SK-N-MC (cell line): ENCODE results near the gene CALN1.

Experiments used
- DNase-seq: peaks from one replicate; pipeline ENCODE4 v3.0.0-alpha.2; 2011; ENCODE audit warnings: low read depth, low spot score
- H3K27ac ChIP-seq: fragments of 200-600 bp; sonication (generic); 2 replicates; pipeline ENCODE4 v1.5.1; 2016; ENCODE audit warnings: mixed run types
- H3K36me3 ChIP-seq: fragments of 200-600 bp; sonication (generic); 2 replicates; pipeline ENCODE4 v1.6.1; 2017; ENCODE audit warnings: antibody characterized with exemption, low read length, mixed read lengths; ENCODE audit not compliant: insufficient read depth
- H3K4me3 ChIP-seq: fragments of 200-600 bp; sonication (generic); 2 replicates; pipeline ENCODE4 v1.5.1; 2016
- H3K9ac ChIP-seq: fragments of 200-600 bp; sonication (generic); 2 replicates; pipeline ENCODE4 v1.8.0; 2017; ENCODE audit warnings: mixed run types, mixed read lengths; ENCODE audit not compliant: insufficient read length
- H3K9me3 ChIP-seq: fragments of 200-600 bp; sonication (generic); 2 replicates; pipeline ENCODE4 v1.6.1; 2017; ENCODE audit warnings: low read depth, mild to moderate bottlenecking, antibody characterized with exemption, low read length, moderate library complexity, mixed read lengths
- EZH2 ChIP-seq: fragments of 200-600 bp; sonication (generic); IDR thresholded peaks from one replicate; pipeline ENCODE4 v1.6.1; 2017; ENCODE audit warnings: antibody characterized with exemption
- FOXP2 ChIP-seq: optimal IDR thresholded peaks from 2 replicates; pipeline ENCODE3; 2011; ENCODE audit warnings: mild to moderate bottlenecking, moderate library complexity; ENCODE audit not compliant: insufficient read depth; ENCODE audit errors: extremely low read length, control extremely low read depth
- POLR2AphosphoS5 ChIP-seq: IDR thresholded peaks from 2 replicates; pipeline ENCODE4 v1.6.1; 2012; ENCODE audit warnings: mild to moderate bottlenecking, low read depth, low read length, borderline replicate concordance

CALN1 gene

DNA sequence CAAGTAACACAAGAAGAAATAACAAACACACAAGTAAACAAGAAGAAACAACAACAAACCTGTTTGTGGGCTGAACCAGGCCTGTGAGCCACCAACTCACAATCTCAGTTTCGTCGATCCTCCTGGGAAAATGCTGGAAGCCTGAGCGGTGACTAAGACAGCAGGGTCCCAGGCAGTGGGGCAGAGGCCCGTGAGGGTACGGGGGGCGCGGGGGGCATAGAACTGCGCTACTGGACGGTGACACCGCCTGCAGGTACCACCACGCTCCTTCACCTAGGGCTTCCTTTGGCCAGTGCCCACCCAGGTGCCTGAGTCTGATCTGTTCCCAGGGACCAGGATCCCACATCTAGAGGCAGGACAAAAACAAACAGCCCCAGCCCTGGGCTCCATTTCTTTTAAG is 3.4 kb upstream of the CALN1 start:
- no peak overlapping the region for H3K9ac ChIP-seq
- no peak for DNase-seq
- TF ChIP-seq POLR2AphosphoS5: no peak
- TF ChIP-seq EZH2: no peak
- no peak for TF ChIP-seq FOXP2
- no peaks in the 10 kb centered on the region for H3K9me3 ChIP-seq
- no peak overlapping the region for H3K4me3 ChIP-seq
- no peaks in the 10 kb centered on the region for H3K36me3 ChIP-seq
- H3K27ac ChIP-seq: no peak overlapping the region

DNA sequence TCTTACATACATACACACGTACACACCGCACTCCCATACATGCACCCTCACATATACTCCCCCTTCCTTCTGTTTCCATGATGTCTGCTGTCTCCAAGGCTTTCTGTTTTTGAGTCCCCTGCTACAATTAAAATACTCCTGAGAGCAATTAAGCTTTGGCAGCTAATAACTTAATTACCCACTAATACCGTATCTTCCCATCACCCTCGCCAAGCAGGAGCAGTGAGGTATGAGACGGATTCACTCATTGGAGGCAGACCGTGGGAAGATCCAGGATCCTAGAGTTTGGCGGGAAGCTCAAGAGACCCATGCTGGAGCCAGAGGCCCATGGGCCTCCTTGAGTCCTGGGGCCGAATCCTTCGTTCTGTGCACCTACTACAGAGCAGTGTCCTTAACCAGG is 1.7 kb upstream of the CALN1 start:
- H3K9me3 ChIP-seq: no peaks in the 10 kb centered on the region
- no peaks in the 10 kb centered on the region for H3K36me3 ChIP-seq
- no peak for DNase-seq
- no peak overlapping the region for H3K4me3 ChIP-seq
- TF ChIP-seq EZH2 (no peak), FOXP2 (no peak), POLR2AphosphoS5 (no peak)
- no peak overlapping the region for H3K9ac ChIP-seq
- H3K27ac ChIP-seq: no peak overlapping the region

DNA sequence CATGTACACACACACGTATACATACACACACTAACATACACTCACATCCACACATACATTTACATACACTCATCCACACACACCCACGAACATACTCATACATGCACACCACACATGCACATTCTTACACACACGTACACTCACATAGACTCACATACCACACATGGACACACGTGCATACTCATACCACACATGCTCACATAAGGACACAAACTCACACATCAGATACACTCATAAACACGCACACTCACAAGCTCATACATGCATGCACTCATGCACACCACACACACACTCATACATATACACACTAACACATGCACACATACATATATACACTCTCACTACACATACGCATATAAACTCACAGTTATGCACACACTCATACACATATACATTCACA is 1.2 kb upstream of the CALN1 start:
- no peak overlapping the region for H3K9ac ChIP-seq
- no peaks in the 10 kb centered on the region for H3K9me3 ChIP-seq
- DNase-seq: no peak
- H3K4me3 ChIP-seq: no peak overlapping the region
- no peak overlapping the region for H3K27ac ChIP-seq
- TF ChIP-seq FOXP2: no peak
- no peaks in the 10 kb centered on the region for H3K36me3 ChIP-seq

DNA sequence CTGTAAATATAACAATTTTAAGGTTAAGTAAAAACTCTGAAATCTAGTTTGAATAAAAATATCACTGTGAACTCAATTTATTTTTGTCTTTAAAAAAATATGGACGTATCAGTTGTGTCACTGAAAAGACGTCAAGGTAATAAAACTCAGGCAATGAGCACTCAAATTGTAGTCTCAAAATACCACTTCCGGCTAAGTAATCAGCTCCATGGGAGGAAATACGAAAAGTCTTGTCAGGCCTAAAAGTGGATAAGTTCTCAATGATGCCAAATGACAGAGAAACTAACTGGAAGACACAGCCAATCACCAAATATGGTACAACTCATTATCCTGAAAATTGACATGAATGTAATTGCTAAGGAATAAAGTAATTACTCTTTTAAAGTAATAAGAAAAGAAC is 719 bp downstream of the CALN1 start:
- no peak overlapping the region for H3K27ac ChIP-seq
- TF ChIP-seq POLR2AphosphoS5 (no peak), FOXP2 (no peak), EZH2 (no peak)
- H3K36me3 ChIP-seq: no peaks in the 10 kb centered on the region
- H3K4me3 ChIP-seq: no peak overlapping the region
- DNase-seq: no peak
- no peak overlapping the region for H3K9ac ChIP-seq
- no peaks in the 10 kb centered on the region for H3K9me3 ChIP-seq

DNA sequence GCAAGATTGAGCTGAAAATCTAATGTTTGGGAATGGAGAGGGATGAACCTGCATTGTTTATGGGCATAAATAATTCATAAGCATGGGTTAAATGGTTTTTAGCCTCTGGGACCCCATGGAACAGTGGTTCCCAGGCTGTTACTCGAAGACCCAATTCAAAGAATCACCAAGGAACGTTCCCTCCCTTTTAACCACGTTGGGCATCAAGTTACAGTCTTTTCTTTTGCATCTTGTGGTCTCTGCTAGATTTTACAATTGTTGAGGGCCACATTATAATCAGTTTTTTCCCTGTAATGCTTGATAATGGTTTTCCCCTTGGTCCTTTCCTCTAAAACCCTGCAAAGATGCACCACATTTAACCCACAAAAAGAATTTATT is 2.5 kb downstream of the CALN1 start:
- Histone ChIP-seq H3K36me3 (no peaks in the 10 kb centered on the region), H3K9me3 (no peaks in the 10 kb centered on the region), H3K4me3 (no peak overlapping the region), H3K27ac (no peak overlapping the region), H3K9ac (no peak overlapping the region)
- TF ChIP-seq EZH2 (no peak), FOXP2 (no peak), POLR2AphosphoS5 (no peak)
- DNase-seq: no peak

DNA sequence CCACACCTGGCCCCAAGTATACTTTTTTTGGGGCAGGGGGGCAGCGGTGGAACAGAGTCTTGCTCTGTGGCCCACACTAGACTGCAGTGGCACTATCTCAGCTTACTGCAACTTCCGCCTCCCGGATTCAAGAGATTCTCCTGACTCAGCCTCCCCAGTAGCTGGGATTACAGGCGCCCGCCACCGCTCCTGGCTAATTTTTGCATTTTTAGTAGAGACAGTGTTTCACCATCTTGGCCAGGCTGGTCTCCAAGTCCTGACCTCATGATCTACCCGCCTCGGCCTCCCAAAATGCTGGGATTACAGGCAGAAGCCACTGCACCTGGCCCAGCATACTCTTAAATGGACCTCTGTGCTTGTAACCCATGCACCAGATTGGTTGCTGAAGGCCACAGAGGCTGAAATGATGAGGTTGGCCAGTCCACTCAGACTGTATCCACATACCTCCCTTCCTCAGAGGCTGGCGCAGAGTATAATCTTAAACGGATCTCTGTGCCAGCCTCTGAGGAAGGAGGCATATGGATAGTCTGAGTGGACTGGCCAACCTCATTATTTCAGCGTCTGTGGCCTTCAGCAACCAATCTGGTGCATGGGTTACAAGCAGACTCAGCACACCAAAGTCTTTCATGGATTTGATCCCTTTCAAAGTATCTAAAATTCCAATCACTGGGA is 3.0 kb downstream of the CALN1 start:
- Histone ChIP-seq H3K27ac (no peak overlapping the region), H3K4me3 (no peak overlapping the region), H3K9me3 (no peaks in the 10 kb centered on the region), H3K9ac (no peak overlapping the region), H3K36me3 (no peaks in the 10 kb centered on the region)
- no peak for TF ChIP-seq POLR2AphosphoS5
- TF ChIP-seq FOXP2: no peak
- TF ChIP-seq EZH2: no peak
- no peak for DNase-seq

DNA sequence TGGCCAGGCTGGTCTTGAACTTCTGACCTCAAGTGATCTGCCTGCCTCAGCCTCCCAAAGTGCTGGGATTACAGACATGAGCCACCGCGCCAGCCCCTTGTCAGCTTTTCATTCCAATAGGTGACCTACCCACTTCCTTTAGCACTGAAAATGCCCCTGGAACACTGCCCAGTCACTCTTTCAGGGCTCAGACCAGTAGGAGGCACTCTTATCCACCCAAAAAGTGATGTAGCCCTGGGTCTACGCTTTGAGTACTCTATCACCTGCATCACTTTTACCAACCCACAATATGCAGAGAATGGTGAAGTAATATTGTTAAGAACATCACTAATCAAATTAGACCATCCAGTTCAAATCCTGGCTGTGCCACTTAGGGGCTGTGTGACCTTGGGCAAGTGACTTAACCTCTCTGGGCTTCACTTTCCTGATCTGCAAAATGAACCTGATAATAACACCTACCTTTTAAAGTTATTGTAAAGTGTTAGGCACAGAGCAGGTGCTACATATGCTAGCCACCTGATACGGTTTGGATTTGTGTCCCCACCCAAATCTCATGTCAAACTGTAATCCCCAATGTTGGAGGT is 5.2 kb downstream of the CALN1 start:
- TF ChIP-seq POLR2AphosphoS5 (no peak), EZH2 (no peak), FOXP2 (no peak)
- no peak overlapping the region for H3K27ac ChIP-seq
- no peak overlapping the region for H3K4me3 ChIP-seq
- H3K36me3 ChIP-seq: no peaks in the 10 kb centered on the region
- no peak overlapping the region for H3K9ac ChIP-seq
- no peak for DNase-seq
- no peaks in the 10 kb centered on the region for H3K9me3 ChIP-seq

DNA sequence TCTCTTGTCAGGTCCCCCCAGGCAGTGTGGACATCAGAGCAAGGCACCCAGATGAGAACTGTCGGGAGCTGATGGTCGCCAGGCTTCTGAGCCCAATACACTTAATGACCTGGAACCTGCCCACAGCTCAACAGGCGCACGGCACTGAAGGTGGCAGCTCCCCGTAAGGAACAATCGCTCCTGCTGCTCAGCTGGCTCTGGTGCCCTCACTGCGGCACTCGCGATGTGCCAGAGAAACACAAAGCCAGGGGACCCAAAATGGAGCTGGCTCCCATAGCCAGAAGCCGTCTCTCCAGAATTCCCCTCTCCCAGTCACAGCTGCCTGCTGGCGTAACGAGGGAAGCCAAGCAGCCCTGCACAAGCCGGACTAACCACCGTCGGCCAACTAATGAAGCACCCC is 6.3 kb downstream of the CALN1 start:
- Histone ChIP-seq H3K9me3 (no peaks in the 10 kb centered on the region), H3K4me3 (no peak overlapping the region), H3K9ac (no peak overlapping the region), H3K27ac (no peak overlapping the region), H3K36me3 (no peaks in the 10 kb centered on the region)
- no peak for DNase-seq
- TF ChIP-seq POLR2AphosphoS5 (no peak), FOXP2 (no peak), EZH2 (no peak)

DNA sequence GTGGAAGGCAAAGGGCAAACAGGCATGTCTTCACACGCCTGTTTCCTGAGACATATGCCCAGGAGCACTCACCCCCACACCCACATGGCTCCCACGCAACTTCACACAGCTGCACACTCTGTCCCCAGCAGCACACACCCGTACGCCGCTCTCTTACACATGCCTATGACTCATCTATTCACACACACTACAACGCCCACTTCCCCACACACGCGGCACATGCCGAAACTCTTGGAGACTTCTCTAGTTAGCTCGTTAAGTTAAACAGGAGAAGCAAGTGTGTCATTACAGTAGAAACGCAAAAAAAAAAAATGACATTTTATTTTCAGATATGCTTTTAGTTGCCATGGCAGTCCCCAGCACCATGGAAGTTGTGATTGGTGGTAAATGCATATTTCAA is 6.7 kb downstream of the CALN1 start:
- Histone ChIP-seq H3K4me3 (no peak overlapping the region), H3K9me3 (no peaks in the 10 kb centered on the region), H3K27ac (no peak overlapping the region), H3K9ac (no peak overlapping the region), H3K36me3 (no peaks in the 10 kb centered on the region)
- no peak for TF ChIP-seq EZH2
- no peak for TF ChIP-seq POLR2AphosphoS5
- TF ChIP-seq FOXP2: no peak
- DNase-seq: no peak
